ENCODE results near the gene TAOK3.

The TAOK3 gene

DNA sequence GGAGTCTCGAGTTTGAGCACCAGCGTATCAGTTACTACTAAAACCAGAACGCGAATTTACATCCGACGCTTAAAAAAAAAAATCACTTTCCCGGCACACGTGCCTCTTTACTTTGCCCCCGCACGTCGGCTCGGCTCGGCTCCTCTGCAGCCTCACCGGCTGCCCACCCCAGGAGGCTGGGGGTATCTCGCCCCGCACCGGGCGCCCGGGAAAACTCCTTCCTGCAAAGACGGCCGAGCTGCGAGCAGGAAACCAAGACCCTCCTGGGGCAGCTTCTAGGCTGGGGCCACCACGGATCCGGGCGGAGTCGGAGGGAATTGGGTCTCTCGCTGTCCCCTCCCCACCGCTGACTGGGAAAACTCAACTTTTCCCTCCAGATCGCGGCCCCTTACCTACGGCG, 269.5 kb downstream of the TAOK3 start:
- DNase-seq (ENCODE audit: extremely low read depth in 1 of 2, low read depth in 1 of 2), result no peak

DNA sequence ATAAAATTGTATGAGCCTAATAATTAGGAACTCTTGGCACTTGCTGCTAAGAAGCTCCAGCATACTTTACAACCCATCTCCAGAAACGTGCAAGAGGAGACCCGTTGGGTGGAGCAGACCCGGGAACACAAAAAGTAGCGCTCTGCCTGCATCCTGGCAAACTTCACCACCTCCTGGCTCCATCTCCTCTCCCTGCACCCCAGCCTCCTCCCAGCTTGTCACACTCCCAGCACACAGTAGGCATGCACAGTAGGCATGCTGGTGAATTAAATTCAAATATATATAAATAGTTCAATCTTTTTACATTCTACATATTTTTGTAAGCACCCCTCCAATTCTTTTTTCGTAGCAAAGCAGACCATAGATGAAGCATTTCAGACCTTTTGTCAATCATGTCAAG, 270.1 kb downstream of the TAOK3 start:
- no peak for DNase-seq (ENCODE audit: extremely low read depth in 1 of 2, low read depth in 1 of 2)

DNA sequence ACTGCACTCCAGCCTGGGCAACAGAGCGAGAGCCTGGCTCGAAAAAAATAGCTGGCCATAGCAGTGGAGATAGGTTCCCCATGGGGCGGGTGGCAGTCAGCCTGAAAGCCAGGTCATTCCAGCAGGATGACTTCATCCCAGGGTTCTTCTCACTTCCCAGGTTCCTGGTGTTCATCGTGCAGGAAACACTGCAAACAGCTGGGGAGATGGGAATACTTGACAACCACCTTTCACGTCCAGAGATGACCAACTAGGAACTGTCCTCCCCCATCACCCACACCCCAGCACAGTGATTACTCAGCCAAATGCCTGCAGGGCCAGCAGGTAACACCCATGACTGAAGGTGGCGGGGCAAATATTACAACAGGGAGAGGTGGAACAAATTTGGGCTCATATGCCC, 270.6 kb downstream of the TAOK3 start:
- no peak for DNase-seq (ENCODE audit: extremely low read depth in 1 of 2, low read depth in 1 of 2)

DNA sequence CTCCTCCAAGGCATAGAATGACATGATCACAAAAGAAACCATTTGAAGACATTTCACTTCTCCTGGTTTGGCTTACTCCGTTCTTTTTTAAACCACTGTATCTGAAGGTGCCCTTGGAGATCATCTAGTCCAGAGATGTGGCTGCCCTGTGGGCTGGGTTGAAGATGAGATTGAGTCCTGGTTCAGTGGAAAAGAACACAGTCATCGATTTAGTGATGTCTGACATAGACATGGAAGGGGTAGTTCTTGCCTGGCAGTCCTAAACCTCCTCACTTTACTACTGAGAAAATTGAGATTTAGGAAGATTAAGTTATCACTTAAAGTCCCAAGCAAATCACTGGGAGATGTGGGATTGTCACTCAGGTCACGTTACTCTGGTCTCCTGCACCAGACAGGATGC, 271.7 kb downstream of the TAOK3 start:
- DNase-seq (ENCODE audit: extremely low read depth in 1 of 2, low read depth in 1 of 2), result no peak

All from activated CD8-positive, alpha-beta memory T cell treated with anti-CD3 and anti-CD28 coated beads for 1 hour (primary cell).